HL-60/S4 (cell line): ENCODE data around the gene UBE2E2.

Experiments used
- in situ Hi-C: fragments of 300-500 bp; cut with MboI; formaldehyde crosslinking; loops from 2 replicates; pipeline ENCODE4 v1.14.3; 2022; ENCODE audit warnings: low sequenced_read_pairs

Gene UBE2E2

GRCh38 chr3:23377928-23378672, 175.0 kb downstream of the UBE2E2 start:
- in situ Hi-C loops = no loop called here

- in situ Hi-C loops = no loop called here
These were observed 180.7 kb downstream of the UBE2E2 start for GRCh38 chr3:23383875-23384274.

- in situ Hi-C loops = no loop called here
These were observed 182.2 kb downstream of the UBE2E2 start for GRCh38 chr3:23385327-23385726.

DNA sequence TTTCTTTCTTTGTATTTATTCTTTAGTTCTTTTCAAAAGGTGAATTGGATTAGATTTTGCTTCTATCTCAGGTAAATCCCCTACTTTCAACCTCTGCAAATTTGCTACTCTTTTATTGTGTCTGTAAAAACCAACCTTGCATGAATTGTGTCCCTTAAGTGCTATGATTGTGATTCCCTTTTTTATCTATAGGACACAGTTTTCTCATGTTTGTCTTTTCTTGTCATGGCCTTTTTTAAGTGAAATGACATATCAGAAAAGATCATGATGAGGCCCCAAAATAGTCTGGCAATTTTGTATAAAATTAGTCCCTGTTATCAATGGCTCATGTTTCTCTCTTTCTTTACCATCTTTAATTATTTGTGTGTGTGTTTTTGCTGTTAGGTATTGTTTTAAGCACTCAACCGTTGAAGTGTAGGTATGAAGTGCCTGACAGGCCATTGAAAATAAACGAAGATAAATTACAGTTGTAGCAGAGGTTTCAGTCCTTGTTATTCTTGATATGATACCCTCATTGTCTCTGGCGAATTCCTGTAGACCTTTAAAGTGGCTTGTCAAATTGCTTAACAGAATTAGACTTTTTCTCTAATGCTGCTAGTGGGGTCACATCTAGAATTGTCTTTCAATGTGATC, 184.3 kb downstream of the UBE2E2 start:
- in situ Hi-C loops = no loop called here

DNA sequence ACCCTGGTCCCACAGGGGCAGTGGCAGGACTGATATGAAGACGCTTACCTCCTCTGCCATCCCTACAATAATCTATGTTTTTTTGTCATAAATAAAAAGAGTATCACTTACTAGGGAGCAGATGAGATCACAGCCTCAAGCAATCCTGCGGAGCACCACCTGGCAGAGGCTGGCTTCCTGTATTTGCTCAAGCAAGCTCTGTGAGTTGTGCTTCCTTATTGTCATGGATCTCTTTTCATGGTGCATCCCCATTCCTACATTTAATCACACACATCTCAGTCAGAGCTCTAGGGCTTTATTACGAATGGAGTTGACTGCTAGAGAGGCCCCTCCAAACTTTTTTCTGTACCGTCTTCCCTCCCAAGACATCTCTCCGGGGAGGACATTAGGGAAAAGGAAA, 186.0 kb downstream of the UBE2E2 start:
- in situ Hi-C loops = no loop called here

DNA sequence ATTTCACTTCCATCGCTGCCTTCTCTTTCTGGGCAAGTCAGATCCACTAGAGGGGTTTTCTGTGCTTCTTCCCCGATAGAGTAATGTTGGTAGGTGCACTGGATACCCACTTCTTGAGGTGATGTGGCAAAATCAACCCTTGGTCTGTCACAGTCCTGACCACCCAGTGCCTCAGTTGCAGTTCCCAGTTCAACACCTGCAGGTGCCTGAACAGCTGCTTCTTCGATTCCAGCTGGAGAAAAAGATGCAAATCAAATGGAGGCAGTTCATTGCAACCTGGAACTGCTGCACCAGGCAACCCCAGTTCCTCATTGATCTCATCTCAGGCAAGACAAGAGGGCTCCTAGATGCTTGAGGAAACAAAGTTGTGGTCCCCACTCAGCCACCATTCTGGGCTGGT, 186.6 kb downstream of the UBE2E2 start:
- in situ Hi-C loops = no loop called here

- in situ Hi-C loops = no loop called here
These were observed 187.3 kb downstream of the UBE2E2 start for GRCh38 chr3:23390446-23390845.

GRCh38 chr3:23390989-23391553, 187.9 kb downstream of the UBE2E2 start:
- in situ Hi-C loops = no loop called here

- in situ Hi-C loops = no loop called here
These were observed 192.0 kb downstream of the UBE2E2 start for GRCh38 chr3:23395115-23395514.

GRCh38 chr3:23396746-23397145, 193.6 kb downstream of the UBE2E2 start:
- in situ Hi-C loops = no loop called here

DNA sequence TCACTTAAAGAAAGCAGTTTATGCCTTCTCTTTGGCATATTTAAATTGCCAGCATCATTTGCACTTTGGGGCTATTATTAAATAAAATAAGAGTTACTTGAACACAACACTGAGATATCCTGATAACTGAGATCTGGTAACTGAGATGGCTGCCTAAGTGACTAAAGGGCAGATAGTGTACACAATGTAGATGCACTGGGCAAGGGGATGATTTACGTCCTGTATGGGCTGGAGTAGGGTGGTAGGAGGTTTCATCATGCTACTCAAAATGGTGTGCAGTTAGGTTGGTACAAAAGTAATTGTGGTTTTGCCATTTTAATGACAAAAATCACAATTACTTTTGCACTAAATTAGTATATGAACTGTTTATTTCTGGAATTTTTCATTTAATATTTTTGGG, 196.1 kb downstream of the UBE2E2 start:
- in situ Hi-C loops = no loop called here

DNA sequence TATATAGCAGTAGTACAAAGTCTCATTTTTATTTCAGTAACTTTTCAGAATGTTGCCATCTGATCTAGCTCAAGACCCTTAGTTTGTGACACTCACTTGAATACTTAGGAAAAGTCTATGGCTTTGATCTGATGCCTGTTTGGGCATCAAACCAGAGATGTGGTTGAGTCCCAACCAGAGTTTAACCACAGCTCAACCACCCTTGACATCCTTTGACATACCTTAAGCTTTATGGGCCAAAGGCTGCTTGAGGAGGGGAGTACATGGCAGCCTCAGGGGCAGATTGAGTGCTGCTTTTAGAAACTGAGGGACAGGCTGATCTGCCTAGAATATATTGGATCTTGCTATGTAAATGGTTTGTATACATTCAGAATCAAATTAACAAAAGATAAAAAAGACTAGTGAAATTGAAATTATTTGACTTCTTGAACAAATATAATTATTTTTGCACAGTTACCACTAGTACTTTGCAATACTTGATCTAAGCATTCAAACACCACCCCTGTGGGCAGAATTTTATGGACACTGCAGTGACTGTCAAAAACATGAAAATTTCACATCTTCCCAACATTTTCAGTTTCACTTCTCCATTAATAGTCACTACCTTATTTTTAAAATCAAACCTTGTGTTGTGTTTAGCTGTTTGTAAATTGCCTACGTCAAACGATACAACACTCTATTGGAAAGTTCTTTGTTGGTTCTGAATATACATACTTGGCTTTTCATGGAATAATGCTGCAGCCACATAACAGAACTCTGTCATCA, 199.8 kb downstream of the UBE2E2 start:
- in situ Hi-C loops = no loop called here

DNA sequence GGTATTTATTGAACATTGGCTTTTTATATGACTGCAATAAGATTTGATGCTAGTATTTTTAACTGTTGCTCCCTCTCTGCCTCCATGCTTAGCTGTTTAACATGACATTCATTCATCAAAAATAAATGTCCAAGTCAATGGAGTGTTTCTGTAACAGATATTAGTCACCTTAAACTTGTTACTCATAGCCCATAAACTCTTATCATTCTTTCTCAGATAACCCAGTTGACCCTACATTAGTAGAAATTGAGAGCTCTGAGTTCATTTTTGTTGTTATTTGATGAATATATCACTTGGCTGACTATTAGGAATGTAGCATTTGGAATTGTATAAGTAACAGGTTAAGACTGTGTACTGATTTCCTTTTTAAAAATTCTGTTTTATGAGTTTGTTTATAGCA, 201.1 kb downstream of the UBE2E2 start:
- in situ Hi-C loops = no loop called here

DNA sequence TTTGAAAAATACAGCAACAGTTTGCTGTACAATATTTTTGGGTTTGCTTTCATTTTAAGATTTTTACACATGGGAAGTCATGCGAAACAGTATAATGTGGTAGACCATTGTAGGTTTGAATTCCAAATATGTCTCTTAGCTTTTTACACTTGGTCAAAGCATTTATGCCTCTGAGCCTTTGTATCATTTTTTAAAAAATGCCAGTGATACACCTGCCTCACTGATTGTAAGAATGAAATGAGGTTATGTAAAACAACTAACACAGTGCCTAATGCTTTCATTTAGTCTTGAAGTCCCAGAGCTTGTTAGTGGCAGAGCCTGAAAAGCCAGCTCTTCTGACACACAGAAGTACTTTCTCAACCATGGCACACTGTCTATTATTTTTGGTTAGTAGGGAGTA, 202.0 kb downstream of the UBE2E2 start:
- in situ Hi-C loops = no loop called here

DNA sequence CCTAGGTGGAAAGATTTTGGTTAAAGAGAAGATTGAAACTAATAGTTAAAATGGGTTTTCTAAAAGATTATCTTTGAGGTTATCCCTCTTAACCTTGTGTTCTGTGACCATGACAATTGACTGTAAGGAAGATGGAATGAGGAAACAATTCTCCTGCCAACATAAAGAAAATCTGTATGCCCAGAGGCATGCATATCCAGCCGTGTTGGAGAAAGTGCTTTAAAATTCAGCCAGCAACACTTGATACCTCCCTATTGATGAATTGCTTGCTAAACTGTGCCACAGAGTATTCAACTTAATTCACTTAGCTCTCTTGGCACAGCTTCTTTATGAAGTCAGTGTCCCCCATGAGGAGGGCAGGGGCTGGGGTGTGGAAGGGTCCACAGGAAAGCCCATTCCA, 203.5 kb downstream of the UBE2E2 start:
- in situ Hi-C loops = no loop called here

DNA sequence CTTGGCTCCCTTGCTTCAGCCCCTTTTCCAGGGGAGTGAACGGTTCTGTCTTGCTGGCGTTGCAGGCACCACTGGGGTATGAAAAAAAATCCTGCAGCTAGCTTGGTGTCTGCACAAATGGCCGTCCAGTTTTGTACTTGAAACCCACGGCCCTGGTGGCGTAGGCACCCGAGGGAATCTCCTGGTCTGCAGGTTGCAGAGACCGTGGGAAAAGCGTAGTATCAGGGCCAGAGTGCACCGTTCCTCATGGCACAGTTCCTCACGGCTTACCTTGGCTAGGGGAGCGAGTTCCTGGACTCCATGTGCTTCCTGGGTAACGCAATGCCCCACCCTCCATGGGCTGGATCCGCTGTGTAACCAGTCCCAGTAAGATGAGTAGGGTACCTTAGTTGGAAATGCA, 214.9 kb downstream of the UBE2E2 start:
- in situ Hi-C loops = no loop called here

DNA sequence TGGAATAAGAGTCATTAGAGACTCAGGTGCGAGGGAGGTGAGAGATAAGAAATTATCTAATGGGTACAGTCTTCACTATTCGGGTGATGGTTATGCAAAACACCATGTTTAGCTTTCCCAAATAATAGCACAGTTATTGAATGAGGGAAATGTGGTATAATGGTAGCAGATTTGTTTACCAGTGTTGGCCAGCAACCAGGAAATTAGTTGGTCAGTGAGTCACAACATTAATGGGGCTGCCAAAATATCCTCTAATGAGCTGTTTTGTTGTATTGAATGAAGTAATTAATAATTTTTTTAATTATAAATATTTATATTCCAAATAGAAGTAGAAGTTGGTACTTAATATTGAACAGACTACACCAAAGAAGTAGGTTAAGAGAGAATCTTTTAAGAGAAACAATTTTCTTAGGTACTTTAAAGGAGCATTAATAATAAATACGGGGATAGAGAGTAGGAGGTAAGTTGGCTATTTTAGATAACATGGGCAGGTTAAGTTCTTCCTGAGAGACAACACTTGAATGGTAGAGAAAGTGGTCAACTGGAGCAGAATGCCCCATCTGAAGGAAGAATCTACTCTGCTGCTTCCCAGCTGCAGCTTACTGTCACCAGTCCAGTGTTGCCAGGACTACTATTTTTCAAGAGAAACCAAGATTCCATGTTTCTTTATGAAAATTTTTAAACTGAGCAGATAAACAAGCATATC, 218.8 kb downstream of the UBE2E2 start:
- in situ Hi-C loops = no loop called here

DNA sequence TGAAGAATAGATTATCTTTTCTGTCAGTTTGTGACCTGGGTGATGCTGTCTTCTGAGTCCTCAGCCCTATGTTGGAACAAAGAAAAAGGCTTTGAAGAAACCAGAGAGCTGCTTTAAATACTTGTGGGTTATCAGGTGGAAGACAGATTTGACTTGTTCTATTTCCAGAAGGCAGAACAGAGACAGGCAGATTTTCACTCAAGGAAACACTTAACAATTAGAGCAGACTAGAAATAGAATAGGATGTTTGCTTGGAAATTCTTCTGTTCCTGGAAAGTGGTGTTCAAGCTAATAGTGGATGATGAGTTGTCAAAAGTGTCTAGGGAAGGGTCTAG, 219.4 kb downstream of the UBE2E2 start:
- in situ Hi-C loops = no loop called here

DNA sequence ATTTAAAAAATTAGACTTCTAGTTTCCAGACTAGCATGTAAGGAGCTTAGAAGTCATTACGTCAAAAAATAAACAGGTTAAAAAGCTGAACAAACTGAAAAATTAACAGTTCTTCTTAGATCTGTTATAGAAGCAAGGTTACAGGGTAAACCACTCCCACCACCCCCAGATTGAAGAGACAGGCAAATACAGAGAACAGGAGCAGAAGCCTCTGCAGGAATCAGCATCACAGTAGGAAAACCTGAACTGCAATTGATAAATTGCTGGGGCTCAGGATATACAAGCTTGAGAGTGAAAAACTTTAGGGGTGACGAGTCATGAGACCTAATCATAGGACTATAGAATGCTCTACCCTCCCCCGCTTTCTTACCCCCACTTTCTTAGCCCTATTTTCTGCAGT, 222.3 kb downstream of the UBE2E2 start:
- in situ Hi-C loops = no loop called here

DNA sequence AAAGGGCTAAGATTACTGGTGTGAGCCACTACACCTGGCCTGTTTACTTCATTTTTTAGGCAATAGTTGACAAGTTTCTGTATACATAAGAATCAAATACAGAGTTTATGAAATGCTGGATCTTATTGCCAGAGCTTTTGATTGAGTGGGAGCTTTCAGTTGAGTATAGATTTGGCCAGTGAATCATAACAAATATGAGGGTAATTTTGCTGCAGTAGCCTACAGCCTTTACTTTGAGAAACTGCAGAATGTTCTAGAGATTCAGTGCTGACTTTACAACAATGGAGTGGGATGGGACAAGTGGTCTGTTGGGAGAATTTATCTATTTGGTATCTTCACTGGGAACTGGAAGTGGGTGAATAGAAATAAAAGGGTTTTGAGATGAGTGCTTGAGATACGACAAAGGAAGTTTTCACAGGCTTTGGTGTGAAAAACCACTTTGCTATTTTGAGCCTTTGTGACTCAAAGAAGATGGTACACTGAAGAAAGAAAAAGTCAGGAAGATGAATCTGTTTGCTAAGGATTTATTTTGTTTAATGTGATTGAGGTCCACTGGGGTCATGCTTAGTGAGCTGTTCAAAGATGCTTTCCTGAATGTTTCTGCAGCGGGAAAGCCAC, 227.8 kb downstream of the UBE2E2 start:
- in situ Hi-C loops = no loop called here

DNA sequence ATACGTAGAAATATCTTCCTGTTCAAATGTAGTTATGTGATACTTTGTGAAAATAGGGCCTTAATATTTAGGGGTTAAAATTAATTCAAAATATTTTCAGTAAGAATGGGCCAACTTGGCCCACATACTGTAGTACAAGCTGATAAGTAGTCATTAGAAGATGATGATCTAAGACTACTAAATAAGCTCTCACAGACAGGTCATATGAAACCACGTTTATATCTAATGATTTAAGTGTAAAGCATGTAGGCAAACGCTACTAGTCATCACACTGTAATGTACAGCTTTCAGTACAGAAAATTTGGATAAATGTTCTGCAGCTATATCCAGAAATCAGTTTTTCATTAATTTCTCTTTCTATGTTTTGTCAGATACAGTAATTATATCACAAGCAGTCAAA, 228.6 kb downstream of the UBE2E2 start:
- in situ Hi-C loops = no loop called here
